DOHH2 (cell line): ENCODE results near the gene COL13A1.

Experiments
- H3F3A ChIP-seq: fragments of 200-600 bp; sonication (generic), shearing (Covaris generic); 2 replicates; pipeline ENCODE4 v1.6.0; 2016; ENCODE audit warnings: antibody characterized with exemption, mild to moderate bottlenecking; ENCODE audit not compliant: control insufficient read depth, insufficient read depth
- H3K27ac ChIP-seq: fragments of 200-600 bp; sonication (generic); 2 replicates; pipeline ENCODE4 v1.5.1; 2014; ENCODE audit warnings: low read depth, mild to moderate bottlenecking, low read length, moderate library complexity
- H3K27me3 ChIP-seq: fragments of 200-600 bp; sonication (generic); 2 replicates; pipeline ENCODE4 v1.6.1; 2014; ENCODE audit warnings: mild to moderate bottlenecking, low read length, mixed read lengths; ENCODE audit not compliant: control insufficient read depth
- H3K36me3 ChIP-seq: fragments of 200-600 bp; sonication (generic); 2 replicates; pipeline ENCODE4 v1.6.1; 2014; ENCODE audit warnings: mild to moderate bottlenecking, low read length, moderate library complexity, mixed read lengths; ENCODE audit not compliant: control insufficient read depth
- H3K4me1 ChIP-seq: fragments of 200-600 bp; sonication (generic); 2 replicates; pipeline ENCODE4 v1.6.1; 2014; ENCODE audit warnings: mild to moderate bottlenecking, low read length, mixed read lengths; ENCODE audit not compliant: control insufficient read depth
- H3K4me2 ChIP-seq: fragments of 200-600 bp; sonication (generic); 2 replicates; pipeline ENCODE4 v1.6.0; 2014; ENCODE audit warnings: mild to moderate bottlenecking, low read length, moderate library complexity
- H3K4me3 ChIP-seq: fragments of 200-600 bp; sonication (generic); 2 replicates; pipeline ENCODE4 v1.5.1; 2014; ENCODE audit warnings: mild to moderate bottlenecking, low read length, mixed read lengths
- H3K79me2 ChIP-seq: fragments of 200-600 bp; sonication (generic); 2 replicates; pipeline ENCODE4 v1.6.1; 2014; ENCODE audit warnings: mild to moderate bottlenecking, low read length, mixed read lengths; ENCODE audit not compliant: control insufficient read depth
- H3K9me2 ChIP-seq: fragments of 200-600 bp; sonication (generic); replicated peaks from 2 replicates; pipeline ENCODE4 v1.6.1; 2014; ENCODE audit warnings: mild to moderate bottlenecking, low read length, mixed read lengths; ENCODE audit not compliant: control insufficient read depth
- H3K9me3 ChIP-seq: fragments of 200-600 bp; sonication (generic); 2 replicates; pipeline ENCODE4 v1.6.1; 2014; ENCODE audit warnings: antibody characterized with exemption, low read length, mixed read lengths; ENCODE audit not compliant: control insufficient read depth, insufficient read depth
- H4K20me1 ChIP-seq: fragments of 200-600 bp; sonication (generic); 2 replicates; pipeline ENCODE4 v1.6.0; 2014; ENCODE audit warnings: low read depth, mild to moderate bottlenecking, antibody characterized with exemption, low read length, moderate library complexity; ENCODE audit not compliant: control insufficient read depth, insufficient read depth
- CTCF ChIP-seq: fragments of 200-600 bp; sonication (generic); IDR thresholded peaks from one replicate; pipeline ENCODE4 v1.5.1; 2014; ENCODE audit warnings: antibody characterized with exemption, mild to moderate bottlenecking, low read depth, low read length; ENCODE audit not compliant: poor library complexity, severe bottlenecking
- EZH2phosphoT487 ChIP-seq: fragments of 200-600 bp; sonication (generic); IDR thresholded peaks from 2 replicates; pipeline ENCODE4 v1.6.1; 2017; ENCODE audit warnings: borderline replicate concordance, mild to moderate bottlenecking, antibody characterized with exemption, low read length, moderate library complexity, mixed read lengths

COL13A1 gene

GRCh38 chr10:69838418-69838817 lies 36.7 kb downstream of the COL13A1 start:
- no peak overlapping the region for H3K4me2 ChIP-seq
- no peaks in the 10 kb centered on the region for H3K9me2 ChIP-seq
- H3K27me3 ChIP-seq, result peaks cover 19% of the 10 kb centered on the region
- no peaks in the 10 kb centered on the region for H3F3A ChIP-seq
- no peaks in the 10 kb centered on the region for H3K79me2 ChIP-seq
- no peak overlapping the region for H3K27ac ChIP-seq
- no peaks in the 10 kb centered on the region for H3K9me3 ChIP-seq
- no peaks in the 10 kb centered on the region for H3K36me3 ChIP-seq
- no peak for TF ChIP-seq CTCF
- TF ChIP-seq EZH2phosphoT487, result no peak
- no peaks in the 10 kb centered on the region for H3K4me1 ChIP-seq
- no peak overlapping the region for H3K4me3 ChIP-seq
- H4K20me1 ChIP-seq, result no peaks in the 10 kb centered on the region

- Histone ChIP-seq H3F3A (no peaks in the 10 kb centered on the region), H3K79me2 (no peaks in the 10 kb centered on the region), H3K4me2 (no peak overlapping the region), H3K9me3 (no peaks in the 10 kb centered on the region), H3K4me1 (no peaks in the 10 kb centered on the region), H3K9me2 (no peaks in the 10 kb centered on the region), H4K20me1 (no peaks in the 10 kb centered on the region), H3K27me3 (peaks cover 16% of the 10 kb centered on the region), H3K36me3 (no peaks in the 10 kb centered on the region), H3K27ac (no peak overlapping the region), H3K4me3 (no peak overlapping the region)
- TF ChIP-seq CTCF (no peak), EZH2phosphoT487 (no peak)
Measured at GRCh38 chr10:69838853-69839252, 37.1 kb downstream of the COL13A1 start.

- no peak overlapping the region for H3K27ac ChIP-seq
- H3K36me3 ChIP-seq, result no peaks in the 10 kb centered on the region
- no peaks in the 10 kb centered on the region for H3K4me1 ChIP-seq
- H3K9me2 ChIP-seq, result no peaks in the 10 kb centered on the region
- H3K27me3 ChIP-seq, result peaks cover 14% of the 10 kb centered on the region
- no peaks in the 10 kb centered on the region for H3K9me3 ChIP-seq
- H3F3A ChIP-seq, result no peaks in the 10 kb centered on the region
- no peak for TF ChIP-seq EZH2phosphoT487
- no peak for TF ChIP-seq CTCF
- H4K20me1 ChIP-seq, result no peaks in the 10 kb centered on the region
- H3K79me2 ChIP-seq, result no peaks in the 10 kb centered on the region
- no peak overlapping the region for H3K4me3 ChIP-seq
- H3K4me2 ChIP-seq, result no peak overlapping the region
Measured at GRCh38 chr10:69839696-69840345, 38.1 kb downstream of the COL13A1 start.
